HG03520 (cell line): Measurements from ENCODE around the gene PAX5.

Experiments
- ATAC-seq: cut with Tn5 transposase; IDR thresholded peaks from one replicate; pipeline ENCODE4 v1.9.1; 2021; ENCODE audit warnings: mild to moderate bottlenecking, moderate library complexity; ENCODE audit not compliant: unreplicated experiment

The PAX5 gene

GRCh38 chr9:36962691-36963090 lies 71.4 kb downstream of the PAX5 start:
- no peak for ATAC-seq

GRCh38 chr9:36961561-36962325 lies 72.3 kb downstream of the PAX5 start:
- no peak for ATAC-seq

GRCh38 chr9:36961051-36961450 lies 73.0 kb downstream of the PAX5 start:
- no peak for ATAC-seq

DNA sequence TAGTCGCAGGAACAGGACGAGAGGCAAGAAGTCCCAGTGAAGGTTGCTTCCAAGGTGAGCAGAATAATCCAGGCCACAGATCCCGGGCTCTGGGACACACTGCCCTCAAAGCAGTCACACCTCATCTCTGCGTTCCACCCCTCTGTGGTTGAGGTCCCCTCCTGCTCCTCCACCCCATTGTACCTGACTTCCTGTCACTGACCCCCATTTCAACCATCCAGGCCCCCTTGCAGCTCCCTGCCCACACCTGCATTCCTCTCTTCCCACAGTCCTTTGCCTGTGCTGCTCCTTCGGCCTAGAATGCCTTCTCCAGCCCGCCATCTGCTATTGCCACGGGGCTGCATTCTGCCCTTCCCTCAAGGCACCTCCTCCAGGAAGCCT lies 73.5 kb downstream of the PAX5 start:
- ATAC-seq: no peak

DNA sequence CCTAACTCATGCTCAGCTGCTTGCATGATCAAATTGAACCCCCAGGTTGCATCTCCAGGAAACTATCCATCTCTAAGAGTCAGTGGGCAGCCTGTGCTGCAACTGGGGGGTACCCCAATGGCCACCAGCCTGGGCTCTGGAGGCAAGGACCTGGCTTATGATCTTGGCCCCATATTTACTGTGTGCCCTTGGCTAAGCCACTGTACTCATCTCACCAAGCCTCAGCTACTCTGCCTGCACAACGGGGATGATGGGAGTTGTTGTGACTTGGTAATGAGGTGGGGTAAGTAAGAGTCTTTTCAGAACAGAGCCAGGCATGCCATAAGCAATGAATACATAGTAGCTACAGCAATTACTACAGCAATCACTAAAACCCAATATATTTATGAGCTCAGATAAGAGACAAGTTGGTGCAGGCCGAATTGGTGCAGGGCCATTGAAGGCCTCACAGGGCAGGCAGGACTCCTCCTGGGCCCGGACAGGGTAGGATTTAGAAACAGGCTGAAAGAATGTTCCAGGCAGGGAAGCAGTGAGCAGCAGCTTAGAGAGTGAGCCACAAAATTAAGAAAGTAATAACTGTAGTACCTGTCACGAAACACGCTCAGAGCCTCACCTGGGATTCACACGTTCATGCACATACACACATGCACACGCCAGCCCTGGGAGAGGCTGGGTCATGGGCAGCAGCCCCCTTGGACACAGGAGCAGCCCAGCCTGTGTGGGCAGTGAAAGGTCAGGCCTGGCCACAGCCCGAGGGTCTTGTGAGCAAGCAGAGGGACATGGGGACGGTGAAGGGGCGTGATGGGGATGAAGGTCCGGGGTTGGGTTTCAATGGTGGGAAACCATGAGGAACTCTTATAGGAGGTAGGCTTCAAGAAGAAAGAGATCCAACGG lies 74.1 kb downstream of the PAX5 start:
- ATAC-seq: no peak

GRCh38 chr9:36956908-36957307 lies 77.2 kb downstream of the PAX5 start:
- no peak for ATAC-seq

DNA sequence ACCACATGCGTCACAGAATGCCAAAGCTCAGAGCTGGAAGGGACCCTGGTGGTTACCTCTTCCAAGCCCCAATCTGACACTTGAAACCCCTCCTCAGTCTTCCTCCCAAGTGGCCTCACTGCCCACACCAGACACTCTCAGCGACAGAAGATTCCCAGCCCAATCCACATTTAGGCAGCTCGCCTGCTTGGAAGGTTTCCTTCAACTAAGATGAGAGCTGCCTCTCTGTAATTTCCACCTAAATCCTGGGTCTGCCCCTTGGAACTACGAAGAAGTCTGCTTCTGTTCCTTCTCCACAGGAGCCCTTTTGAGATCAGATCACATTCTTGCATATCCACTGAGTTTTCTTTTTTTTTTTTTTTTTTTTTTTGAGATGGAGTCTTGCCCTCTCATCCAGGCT lies 83.7 kb downstream of the PAX5 start:
- ATAC-seq: no peak

- ATAC-seq: no peak
These were observed 84.6 kb downstream of the PAX5 start for GRCh38 chr9:36949466-36949865.

GRCh38 chr9:36948051-36948450 lies 86.0 kb downstream of the PAX5 start:
- no peak for ATAC-seq

DNA sequence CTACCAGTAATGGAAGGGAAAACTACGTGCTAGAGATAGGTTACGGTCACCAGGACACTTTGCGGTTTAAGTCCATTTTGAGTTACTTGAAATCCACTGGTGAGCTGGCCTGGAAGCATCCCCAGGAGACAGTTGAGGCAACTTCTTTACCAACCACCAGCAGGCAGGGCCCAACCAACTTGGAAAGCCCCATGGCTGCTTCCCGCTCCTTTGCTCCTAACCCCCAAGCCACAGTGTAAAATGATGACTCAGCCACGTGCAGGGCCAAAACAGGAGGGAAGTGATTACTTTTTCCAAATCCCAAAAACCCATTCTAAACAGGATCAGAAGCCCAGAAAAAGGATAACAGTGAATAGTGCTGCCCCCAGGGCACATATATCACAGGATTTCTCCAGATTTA lies 87.4 kb downstream of the PAX5 start:
- ATAC-seq: no peak

DNA sequence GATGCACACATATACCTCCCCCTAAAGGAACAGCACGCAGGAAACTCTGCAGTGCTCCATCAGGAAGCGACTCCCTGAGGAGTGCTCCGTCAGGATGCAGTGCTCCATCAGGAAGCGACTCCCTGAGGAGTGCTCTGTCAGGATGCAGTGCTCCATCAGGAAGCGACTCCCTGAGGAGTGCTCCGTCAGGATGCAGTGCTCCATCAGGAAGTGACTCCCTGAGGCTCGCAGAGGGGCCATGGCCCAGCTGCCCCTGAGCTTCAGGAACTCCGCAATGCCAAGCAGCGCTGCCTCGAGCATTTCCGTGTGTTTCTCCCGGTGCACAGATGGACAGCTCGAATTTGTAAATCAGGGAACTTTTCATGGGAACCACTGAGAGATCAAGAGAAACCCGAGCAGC lies 88.1 kb downstream of the PAX5 start:
- ATAC-seq: no peak

DNA sequence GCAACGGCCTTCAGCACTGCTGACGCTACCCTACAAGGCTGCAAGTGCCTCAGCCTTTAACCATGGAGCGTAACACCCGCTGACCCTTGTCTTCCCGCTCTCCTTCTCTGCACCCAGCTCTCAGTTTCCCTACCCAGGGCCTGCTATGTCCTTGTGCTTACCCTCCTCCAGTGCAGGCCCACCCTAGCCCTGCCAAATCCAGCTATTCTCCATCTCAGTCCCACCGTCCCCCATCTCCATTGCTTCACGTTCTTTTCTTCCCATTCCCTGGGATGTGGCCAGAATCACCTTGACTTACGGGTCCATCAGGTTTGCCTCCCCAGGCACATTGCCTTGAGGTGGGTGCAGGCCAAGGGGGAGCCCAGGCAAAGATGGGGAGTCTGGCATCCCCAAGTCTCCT lies 91.2 kb downstream of the PAX5 start:
- no peak for ATAC-seq

DNA sequence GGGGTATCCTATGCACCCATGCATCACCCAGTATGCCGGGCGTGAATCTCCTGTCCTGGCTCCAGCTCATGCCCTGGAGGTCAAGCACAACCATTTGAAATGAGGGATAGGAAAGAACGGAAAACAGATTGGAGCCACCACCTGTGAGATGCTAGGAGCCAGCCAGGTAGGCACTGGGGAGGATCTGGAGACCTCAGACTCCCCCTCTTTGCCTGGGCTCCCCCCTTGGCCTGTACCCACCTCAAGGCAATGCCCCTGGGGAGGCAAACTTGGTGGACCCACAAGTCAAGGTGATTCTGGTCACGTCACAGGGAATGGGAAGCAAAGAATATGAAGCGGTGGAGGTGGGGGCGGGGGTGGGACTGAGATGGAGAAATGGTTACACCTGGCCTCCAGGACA lies 92.6 kb downstream of the PAX5 start:
- ATAC-seq: no peak

- no peak for ATAC-seq
These were observed 93.2 kb downstream of the PAX5 start for GRCh38 chr9:36940881-36941280.

DNA sequence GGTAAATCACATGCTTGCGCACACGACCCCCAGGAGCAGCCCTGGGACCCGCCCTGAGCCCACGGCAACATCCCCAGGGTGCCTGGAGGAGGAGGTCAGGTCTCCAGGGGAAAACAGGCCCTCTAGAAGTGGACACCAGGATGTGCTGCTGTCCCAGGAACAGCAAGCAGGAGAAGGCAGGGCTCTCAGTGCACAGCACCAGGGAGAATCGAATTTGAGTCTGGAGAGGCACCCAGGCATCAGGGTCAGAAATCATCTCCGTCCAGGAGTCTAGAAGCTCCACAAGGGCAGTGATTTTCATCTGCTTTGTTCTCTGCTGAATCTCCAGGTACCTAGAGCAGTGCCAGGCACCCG lies 93.6 kb downstream of the PAX5 start:
- no peak for ATAC-seq

- ATAC-seq: no peak
These were observed 94.2 kb downstream of the PAX5 start for GRCh38 chr9:36939655-36940499.

GRCh38 chr9:36939214-36939613 lies 94.9 kb downstream of the PAX5 start:
- no peak for ATAC-seq

GRCh38 chr9:36938617-36939016 lies 95.5 kb downstream of the PAX5 start:
- no peak for ATAC-seq

GRCh38 chr9:36937951-36938350 lies 96.1 kb downstream of the PAX5 start:
- no peak for ATAC-seq

GRCh38 chr9:36937346-36937745 lies 96.7 kb downstream of the PAX5 start:
- no peak for ATAC-seq

DNA sequence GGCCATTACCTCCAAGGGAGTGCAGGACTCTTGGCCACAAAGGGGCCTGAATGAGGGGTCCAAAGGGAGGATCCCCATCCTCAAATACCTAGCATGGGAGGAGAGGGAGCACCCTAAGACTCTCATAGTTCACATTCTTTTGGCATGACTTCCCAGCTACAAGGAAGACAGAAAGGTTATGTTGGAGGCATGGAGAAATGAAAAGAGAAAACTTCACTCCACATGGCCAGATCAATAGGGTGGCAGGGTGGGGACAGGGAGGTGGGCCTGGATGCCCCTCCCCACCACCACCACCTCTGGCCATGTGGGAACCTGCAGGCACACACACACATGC lies 97.6 kb downstream of the PAX5 start:
- no peak for ATAC-seq
